K562 (cell line): ENCODE data around the gene CLSTN1. TPM values are rescaled to one million over a fixed set of nuclear protein-coding genes. Genes with fewer than 3 reads are reported as not detected.

Source experiments
- HMG20B ChIP-seq: fragments of 250-450 bp; sonication (Bioruptor Pico); IDR thresholded peaks from 2 replicates; pipeline ENCODE4 v1.5.0; 2021; ENCODE audit warnings: mild to moderate bottlenecking
- RAD51 ChIP-seq: fragments of 450-650 bp; IDR thresholded peaks from 2 replicates; pipeline ENCODE4 v1.7.1; 2016; ENCODE audit warnings: low read depth, mild to moderate bottlenecking, borderline replicate concordance
- SETDB1 ChIP-seq: IDR thresholded peaks from one replicate; pipeline ENCODE4 v1.6.1; 2012; ENCODE audit warnings: low read length, control low read depth, inconsistent platforms
- SIRT6 ChIP-seq: IDR thresholded peaks from one replicate; pipeline ENCODE4 v1.6.1; 2012; ENCODE audit warnings: low read depth, mild to moderate bottlenecking, control low read depth, inconsistent platforms, low read length, moderate library complexity
- ZNF583 ChIP-seq: fragments of 250-450 bp; sonication (Bioruptor Pico); IDR thresholded peaks from 2 replicates; pipeline ENCODE4 v1.4.0; 2020
- polyA plus RNA-seq, 8 experiments: library from polyadenylated mRNA; depleted of rRNA in 4 of 8; stranded (reverse) in 5 of 8; unstranded in 3 of 8; fragments of >200 nt; fragmentation: Nextera tagmentation in 2 of 8; fragmentation: Illumina TruSeq in 1 of 8; extraction: Ambion mirVana in 2 of 8; extraction: Trizol in 1 of 8; gene quantifications; 2 replicates each; pipeline versions ENCODE4 v1.2.1 to v1.2.3, GENCODE V29; 2011 to 2014; ENCODE audit warnings: inconsistent platforms in 1 of 8, missing spikeins in 1 of 8
- total RNA-seq, 7 experiments: library from RNA; depleted of rRNA in 6 of 7; stranded (reverse); fragments of >200 nt in 6 of 7; fragmentation: Illumina TruSeq in 2 of 7; extraction: Trizol in 2 of 7; gene quantifications; 2 replicates each; pipeline versions ENCODE4 v1.2.1 to v1.2.3, GENCODE V29; 2011 to 2021; ENCODE audit warnings: low replicate concordance in 1 of 7
- TF ChIP-seq, protein P1 (sequence below), 2 experiments: fragments of 450-650 bp; IDR thresholded peaks; 2 replicates each; pipeline ENCODE4 v1.6.1; 2016; ENCODE audit warnings: mild to moderate bottlenecking in 2 of 2, borderline replicate concordance in 1 of 2, low read depth in 1 of 2, moderate library complexity in 1 of 2
- TF ChIP-seq, protein P2 (sequence below): sonication (generic); IDR thresholded peaks from 2 replicates; pipeline ENCODE4 v1.6.1; 2016
- TF ChIP-seq, protein P3 (sequence below): fragments of 450-650 bp; formaldehyde crosslinking; IDR thresholded peaks from 2 replicates; pipeline ENCODE4 v1.4.0; 2020; ENCODE audit warnings: mild to moderate bottlenecking, moderate library complexity

The CLSTN1 gene
- total and polyA plus RNA-seq, 9 of the 15 experiments (the other 6 are each of a cell fraction or from before 2014, with no cell fraction given) = 1.1 to 32.5 (median 13.3) TPM

DNA sequence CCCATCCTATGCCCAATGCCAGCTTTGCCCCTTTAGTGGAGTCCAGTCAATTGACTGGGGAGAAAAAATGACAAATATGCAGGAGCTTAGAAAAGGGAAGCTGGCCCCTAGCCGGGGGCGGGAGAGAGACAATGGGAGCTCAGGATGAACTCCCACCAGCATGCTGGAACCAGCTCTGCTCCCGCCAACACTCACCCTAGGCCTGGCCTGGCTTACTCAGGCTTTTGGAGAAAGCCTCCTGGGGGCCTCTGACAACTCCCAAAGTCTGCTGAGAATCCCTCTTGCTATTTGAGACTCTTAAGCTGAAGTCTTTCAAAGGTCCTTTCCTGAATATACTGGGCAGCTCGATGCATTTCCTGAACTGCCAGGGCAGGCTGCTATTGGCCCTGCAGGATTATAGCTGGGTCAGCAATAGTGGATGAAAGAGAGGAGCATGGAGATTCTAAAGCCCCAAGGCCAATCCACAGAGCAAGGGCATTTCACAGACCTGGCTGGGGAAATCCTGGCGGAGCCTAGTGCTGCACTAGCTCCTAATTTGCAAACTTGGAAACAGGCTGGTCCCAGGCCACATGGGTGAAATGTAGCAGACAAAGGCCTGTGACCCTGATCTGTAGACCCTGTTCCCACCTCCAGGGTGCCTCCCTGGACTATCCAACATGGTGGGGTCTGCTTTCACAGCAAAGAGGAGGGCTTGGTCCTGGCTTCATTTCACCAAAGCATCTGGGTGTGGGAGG lies 35.7 kb upstream of the CLSTN1 start (continued):
- TF ChIP-seq, protein P1, sequence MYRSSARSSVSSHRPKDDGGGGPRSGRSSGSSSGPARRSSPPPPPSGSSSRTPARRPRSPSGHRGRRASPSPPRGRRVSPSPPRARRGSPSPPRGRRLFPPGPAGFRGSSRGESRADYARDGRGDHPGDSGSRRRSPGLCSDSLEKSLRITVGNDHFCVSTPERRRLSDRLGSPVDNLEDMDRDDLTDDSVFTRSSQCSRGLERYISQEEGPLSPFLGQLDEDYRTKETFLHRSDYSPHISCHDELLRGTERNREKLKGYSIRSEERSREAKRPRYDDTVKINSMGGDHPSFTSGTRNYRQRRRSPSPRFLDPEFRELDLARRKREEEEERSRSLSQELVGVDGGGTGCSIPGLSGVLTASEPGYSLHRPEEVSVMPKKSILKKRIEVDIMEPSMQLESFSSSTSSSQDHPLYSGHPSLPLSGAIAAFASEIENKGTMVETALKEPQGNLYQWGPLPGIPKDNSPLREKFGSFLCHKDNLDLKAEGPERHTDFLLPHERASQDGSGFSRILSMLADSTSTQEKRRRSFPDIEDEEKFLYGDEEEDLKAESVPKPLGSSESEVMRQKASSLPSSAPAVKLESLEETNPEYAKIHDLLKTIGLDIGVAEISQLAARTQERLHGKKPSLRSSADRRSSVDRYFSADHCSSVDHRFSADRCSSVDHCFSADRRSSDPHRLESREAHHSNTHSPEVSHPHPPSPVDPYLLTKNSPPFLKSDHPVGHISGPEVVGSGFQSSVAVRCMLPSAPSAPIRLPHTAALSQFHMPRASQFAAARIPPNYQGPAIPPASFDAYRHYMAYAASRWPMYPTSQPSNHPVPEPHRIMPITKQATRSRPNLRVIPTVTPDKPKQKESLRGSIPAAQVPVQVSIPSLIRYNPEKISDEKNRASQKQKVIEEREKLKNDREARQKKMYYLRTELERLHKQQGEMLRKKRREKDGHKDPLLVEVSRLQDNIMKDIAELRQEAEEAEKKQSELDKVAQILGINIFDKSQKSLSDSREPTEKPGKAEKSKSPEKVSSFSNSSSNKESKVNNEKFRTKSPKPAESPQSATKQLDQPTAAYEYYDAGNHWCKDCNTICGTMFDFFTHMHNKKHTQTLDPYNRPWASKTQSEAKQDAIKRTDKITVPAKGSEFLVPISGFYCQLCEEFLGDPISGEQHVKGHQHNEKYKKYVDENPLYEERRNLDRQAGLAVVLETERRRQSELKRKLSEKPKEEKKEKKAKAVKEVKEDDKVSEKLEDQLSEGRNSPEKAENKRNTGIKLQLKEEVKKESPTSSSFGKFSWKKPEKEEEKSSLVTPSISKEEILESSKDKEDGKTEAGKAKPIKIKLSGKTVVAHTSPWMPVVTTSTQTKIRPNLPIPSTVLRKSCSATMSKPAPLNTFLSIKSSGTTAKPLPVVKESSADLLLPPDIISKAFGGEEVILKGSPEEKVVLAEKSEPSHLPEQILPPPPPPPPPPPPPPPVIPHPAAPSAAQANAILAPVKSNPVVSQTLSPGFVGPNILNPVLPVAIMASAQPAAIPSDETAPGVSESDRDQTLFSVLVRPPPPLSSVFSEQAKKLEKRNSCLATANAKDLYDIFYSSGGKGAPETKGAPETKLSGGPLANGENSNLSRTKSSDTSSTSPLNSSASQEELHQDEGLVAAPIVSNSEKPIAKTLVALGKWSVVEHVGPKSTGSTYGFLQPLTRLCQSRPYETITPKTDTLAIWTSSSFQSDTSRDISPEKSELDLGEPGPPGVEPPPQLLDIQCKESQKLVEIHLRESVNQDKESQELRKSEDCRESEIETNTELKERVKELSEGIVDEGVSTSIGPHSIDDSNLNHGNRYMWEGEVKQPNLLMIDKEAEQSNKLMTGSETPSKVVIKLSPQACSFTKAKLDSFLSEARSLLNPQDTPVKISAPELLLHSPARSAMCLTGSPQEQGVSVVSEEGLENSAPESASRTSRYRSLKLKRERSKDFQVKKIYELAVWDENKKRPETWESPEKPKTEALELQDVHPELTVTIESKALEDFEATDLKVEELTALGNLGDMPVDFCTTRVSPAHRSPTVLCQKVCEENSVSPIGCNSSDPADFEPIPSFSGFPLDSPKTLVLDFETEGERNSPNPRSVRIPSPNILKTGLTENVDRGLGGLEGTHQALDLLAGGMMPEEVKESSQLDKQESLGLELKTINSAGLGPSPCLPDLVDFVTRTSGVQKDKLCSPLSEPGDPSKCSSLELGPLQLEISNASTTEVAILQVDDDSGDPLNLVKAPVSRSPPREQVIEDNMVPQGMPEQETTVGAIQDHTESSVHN (IDR thresholded peaks at IDR 0.05; ENCODE audit: borderline replicate concordance in 1 of 2, low read depth in 1 of 2) = no peak
- TF ChIP-seq, protein P2, sequence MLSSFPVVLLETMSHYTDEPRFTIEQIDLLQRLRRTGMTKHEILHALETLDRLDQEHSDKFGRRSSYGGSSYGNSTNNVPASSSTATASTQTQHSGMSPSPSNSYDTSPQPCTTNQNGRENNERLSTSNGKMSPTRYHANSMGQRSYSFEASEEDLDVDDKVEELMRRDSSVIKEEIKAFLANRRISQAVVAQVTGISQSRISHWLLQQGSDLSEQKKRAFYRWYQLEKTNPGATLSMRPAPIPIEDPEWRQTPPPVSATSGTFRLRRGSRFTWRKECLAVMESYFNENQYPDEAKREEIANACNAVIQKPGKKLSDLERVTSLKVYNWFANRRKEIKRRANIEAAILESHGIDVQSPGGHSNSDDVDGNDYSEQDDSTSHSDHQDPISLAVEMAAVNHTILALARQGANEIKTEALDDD = no peak
- TF ChIP-seq RAD51 = no peak
- TF ChIP-seq SIRT6 = no peak
- TF ChIP-seq, protein P3, sequence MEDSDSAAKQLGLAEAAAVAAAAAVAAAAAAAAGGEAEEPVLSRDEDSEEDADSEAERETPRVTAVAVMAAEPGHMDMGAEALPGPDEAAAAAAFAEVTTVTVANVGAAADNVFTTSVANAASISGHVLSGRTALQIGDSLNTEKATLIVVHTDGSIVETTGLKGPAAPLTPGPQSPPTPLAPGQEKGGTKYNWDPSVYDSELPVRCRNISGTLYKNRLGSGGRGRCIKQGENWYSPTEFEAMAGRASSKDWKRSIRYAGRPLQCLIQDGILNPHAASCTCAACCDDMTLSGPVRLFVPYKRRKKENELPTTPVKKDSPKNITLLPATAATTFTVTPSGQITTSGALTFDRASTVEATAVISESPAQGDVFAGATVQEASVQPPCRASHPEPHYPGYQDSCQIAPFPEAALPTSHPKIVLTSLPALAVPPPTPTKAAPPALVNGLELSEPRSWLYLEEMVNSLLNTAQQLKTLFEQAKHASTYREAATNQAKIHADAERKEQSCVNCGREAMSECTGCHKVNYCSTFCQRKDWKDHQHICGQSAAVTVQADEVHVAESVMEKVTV (CRISPR knock-in tag) = no peak
- no peak for TF ChIP-seq SETDB1
- no peak for TF ChIP-seq HMG20B (CRISPR knock-in tag)
- no peak for TF ChIP-seq ZNF583
- TF ChIP-seq, all 486 proteins: peak for 4
